Activated CD4-positive, alpha-beta T cell treated with anti-CD3 and anti-CD28 coated beads, Interleukin-2, amount 10 ng/mL, durations not matched to agents 24 days and 14 days (primary cell): ENCODE data around the gene ZNF467. TPM values are rescaled to one million over a fixed set of nuclear protein-coding genes. Genes with fewer than 3 reads are reported as not detected.

Experiments used
- DNase-seq: peaks from one replicate; pipeline ENCODE4 v3.0.0; 2022
- H3K27ac Mint-ChIP-seq: one replicate; pipeline ENCODE4 v1.8.0; 2022; ENCODE audit warnings: mild to moderate bottlenecking, mixed read lengths
- H3K27me3 Mint-ChIP-seq: one replicate; pipeline ENCODE4 v1.8.0; 2022; ENCODE audit warnings: mixed read lengths
- H3K36me3 Mint-ChIP-seq: one replicate; pipeline ENCODE4 v1.8.0; 2022; ENCODE audit warnings: low read depth, mild to moderate bottlenecking, mixed read lengths
- H3K4me1 Mint-ChIP-seq: one replicate; pipeline ENCODE4 v1.8.0; 2021; ENCODE audit warnings: mixed read lengths
- H3K4me3 Mint-ChIP-seq: one replicate; pipeline ENCODE4 v1.8.0; 2022; ENCODE audit warnings: mild to moderate bottlenecking, moderate library complexity, mixed read lengths
- H3K9me3 Mint-ChIP-seq: one replicate; pipeline ENCODE4 v1.8.0; 2021; ENCODE audit warnings: mixed read lengths
- intact Hi-C: fragments of 100-400 bp; cut with micrococcal nuclease; formaldehyde crosslinking; loops from one replicate; pipeline ENCODE4 v1.15.1; 2023
- total RNA-seq: library from RNA; stranded (reverse); gene quantifications from 2 replicates; pipeline ENCODE4 v1.2.3, GENCODE V29; 2022

Gene ZNF467
- total RNA-seq, 1 donor from 2014 or later: 0.21 TPM

DNA sequence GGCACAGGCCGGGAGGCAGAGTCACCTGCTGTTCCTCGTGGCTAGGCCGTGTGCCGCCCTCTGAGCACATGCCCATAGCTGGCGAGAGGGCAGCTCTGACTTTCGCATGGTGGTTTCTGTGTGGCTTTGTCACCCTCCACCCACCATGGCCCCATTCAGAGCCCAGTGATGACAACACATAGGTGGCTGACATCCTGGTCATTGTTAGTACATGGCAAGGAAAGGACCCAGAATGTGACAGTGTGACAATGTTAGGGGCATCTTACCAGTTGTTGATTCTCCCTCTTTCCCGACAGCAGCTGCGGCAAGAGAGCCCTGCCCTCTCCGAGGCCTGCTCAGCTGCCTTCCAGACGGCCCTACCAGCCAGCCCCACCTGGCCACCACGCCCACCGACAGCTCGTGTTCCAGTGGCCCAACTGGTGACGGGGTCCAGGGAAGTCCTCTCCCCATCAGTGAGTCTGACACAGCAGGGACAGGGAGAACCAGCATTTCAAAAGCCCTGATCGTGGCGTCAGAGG lies 52.2 kb downstream of the ZNF467 start:
- DNase-seq: no peak
- peaks cover 3% of the 10 kb centered on the region for H3K4me1 Mint-ChIP-seq
- no peaks in the 10 kb centered on the region for H3K36me3 Mint-ChIP-seq
- H3K27ac Mint-ChIP-seq: no peak overlapping the region
- no peaks in the 10 kb centered on the region for H3K27me3 Mint-ChIP-seq
- no peak overlapping the region for H3K4me3 Mint-ChIP-seq
- intact Hi-C loops: no loop called here
- H3K9me3 Mint-ChIP-seq: no peaks in the 10 kb centered on the region

DNA sequence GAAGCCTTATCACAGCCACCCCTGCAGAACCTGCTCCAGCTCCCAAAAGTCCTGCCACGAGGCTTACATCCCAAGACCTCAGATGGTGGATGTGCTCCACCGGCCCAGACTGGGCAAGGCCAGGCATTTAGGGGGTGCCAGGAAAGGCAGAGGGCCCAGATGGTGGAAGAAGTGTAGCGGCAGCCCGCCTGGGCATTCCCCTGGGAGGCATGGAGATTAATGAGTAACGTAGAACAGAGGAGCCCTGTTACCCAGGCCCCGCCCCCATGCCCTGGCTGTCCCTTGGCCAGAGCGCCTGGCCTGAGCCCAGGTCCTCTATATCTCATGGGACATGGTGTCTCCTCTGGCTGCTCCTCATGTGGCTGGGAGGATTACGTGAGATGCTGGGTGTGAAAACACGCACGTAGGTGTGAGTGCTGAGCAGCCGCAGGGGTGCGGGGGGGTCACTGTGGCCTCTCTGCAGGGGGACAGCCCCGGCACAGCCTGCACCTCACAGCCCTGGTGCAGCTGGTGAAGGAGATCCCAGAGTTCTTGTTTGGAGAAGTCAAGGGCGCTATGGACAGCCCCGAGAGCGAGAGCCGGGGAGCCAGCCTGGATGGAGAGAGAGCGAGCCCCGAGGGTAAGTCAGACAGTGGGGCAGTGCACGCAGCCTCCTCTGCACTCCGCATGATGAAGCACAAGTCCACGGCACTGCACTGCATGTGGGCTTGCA lies 52.9 kb downstream of the ZNF467 start:
- no peak overlapping the region for H3K4me3 Mint-ChIP-seq
- H3K27ac Mint-ChIP-seq: no peak overlapping the region
- no peak for DNase-seq
- no peaks in the 10 kb centered on the region for H3K9me3 Mint-ChIP-seq
- H3K36me3 Mint-ChIP-seq: no peaks in the 10 kb centered on the region
- H3K27me3 Mint-ChIP-seq: no peaks in the 10 kb centered on the region
- peaks cover 9% of the 10 kb centered on the region for H3K4me1 Mint-ChIP-seq
- intact Hi-C loops: no loop called here

DNA sequence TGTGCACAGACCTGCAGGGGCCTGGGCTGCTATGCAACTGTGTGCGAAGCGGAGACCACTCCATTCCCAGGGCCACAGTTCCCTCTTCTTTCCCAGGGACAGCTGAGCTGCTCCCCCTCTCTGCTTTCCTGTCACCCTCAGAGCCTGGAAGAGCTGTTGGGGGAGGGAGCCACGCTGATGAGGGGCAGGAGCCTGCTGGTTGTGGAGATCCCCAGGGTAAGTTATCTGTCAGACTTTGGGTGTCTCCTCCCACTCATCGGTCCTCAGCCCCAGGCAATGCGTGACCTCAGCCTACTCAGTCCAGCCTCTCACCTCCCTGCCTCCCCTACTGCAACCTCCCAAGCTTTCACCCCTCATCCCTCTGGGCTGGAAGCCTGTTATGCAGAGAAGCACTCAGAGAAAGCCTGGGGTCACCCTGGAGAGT lies 53.5 kb downstream of the ZNF467 start:
- Mint-ChIP-seq H3K27me3 (no peaks in the 10 kb centered on the region), H3K9me3 (no peaks in the 10 kb centered on the region), H3K4me3 (no peak overlapping the region), H3K4me1 (peaks cover 13% of the 10 kb centered on the region), H3K27ac (no peak overlapping the region), H3K36me3 (peaks cover 3% of the 10 kb centered on the region)
- intact Hi-C loops: loop anchor here (10.0 kb wide), 1 partner anchor 95 kb away; no protein-coding TSS in a partner anchor
- no peak for DNase-seq

DNA sequence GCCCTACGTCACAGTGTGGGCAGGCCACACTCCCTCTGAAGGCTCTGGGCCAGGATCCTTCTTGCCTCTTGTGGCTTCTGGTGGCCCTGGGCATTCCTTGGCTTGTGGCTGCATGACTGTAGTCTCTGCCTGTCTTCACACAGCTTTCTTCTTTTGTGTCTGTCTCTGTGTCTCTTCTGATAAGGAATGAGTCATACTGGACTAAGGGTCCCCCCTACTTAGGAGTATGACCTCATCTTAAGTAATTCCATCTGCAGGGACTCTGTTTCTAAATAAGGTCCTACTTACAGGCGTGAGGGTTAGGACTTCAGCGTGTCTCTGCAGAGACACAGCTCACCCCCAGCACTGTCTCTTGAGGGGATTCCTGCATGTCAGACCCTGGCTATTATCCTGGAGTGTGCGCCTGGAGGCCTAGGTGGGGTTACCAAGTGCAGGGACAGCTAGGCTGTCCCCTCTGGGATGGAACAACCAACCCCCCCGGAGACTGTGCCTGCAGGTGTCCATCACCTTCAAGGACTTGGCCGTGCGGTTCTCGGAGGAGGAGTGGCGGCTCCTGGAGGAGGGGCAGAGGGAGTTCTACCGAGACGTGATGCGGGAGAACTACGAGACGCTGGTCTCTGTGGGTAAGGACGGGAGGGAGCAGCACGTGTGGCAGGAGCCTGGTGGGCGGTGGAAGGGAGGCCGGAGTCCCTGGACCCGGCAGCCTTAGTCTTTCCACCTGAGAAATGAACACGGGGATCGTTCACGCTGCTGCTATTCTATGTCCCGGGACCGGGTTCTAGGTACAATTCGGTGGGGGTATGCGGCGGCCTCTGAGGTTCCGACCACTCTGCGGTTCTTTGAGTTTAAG lies 54.1 kb downstream of the ZNF467 start:
- DNase-seq: no peak
- Mint-ChIP-seq H3K4me1 (peaks cover 14% of the 10 kb centered on the region), H3K4me3 (no peak overlapping the region), H3K27me3 (no peaks in the 10 kb centered on the region), H3K36me3 (peaks cover 3% of the 10 kb centered on the region), H3K27ac (no peak overlapping the region), H3K9me3 (no peaks in the 10 kb centered on the region)
- intact Hi-C loops: loop anchor here (10.0 kb wide), 1 partner anchor 94 kb away; no protein-coding TSS in a partner anchor

DNA sequence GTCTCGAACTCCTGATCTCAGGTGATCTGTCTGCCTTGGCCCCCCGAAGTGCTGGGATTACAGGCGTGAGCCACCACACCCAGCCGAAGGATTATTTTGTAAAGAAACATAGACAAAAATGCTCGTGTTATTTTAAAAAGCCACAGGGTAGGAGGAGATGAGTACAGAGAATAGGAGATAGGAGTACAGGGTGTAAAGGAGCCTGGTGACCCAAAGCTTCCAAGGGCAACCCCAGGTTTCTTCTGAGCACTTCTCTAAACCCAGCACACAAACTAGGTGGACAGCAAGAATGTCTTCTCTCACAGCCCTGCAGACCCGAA lies 54.7 kb downstream of the ZNF467 start:
- intact Hi-C loops: loop anchor here (10.0 kb wide), 1 partner anchor 94 kb away; no protein-coding TSS in a partner anchor
- H3K4me1 Mint-ChIP-seq: peaks cover 17% of the 10 kb centered on the region
- peaks cover 3% of the 10 kb centered on the region for H3K36me3 Mint-ChIP-seq
- no peaks in the 10 kb centered on the region for H3K27me3 Mint-ChIP-seq
- no peaks in the 10 kb centered on the region for H3K9me3 Mint-ChIP-seq
- no peak overlapping the region for H3K4me3 Mint-ChIP-seq
- DNase-seq: no peak
- no peak overlapping the region for H3K27ac Mint-ChIP-seq

DNA sequence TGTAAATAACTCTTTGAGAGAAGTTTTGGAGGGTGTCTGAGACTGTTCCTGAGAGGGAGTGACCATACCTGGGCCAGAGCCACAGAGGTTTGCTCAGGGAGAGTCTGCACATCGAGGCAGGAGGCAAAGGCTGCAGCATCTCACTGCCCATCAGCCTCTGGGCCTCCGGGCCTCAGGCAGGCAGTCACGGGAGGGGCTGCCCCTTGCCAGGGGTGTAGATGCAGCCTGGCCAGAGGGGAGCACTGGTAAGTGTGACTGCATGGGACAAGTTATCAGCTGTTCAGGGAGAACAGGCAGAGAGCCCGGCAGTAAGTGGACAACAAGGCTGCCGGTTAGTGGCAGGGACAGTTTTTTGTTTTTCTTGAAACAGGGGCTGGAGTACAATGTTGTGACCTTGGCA lies 55.9 kb downstream of the ZNF467 start:
- peaks cover 3% of the 10 kb centered on the region for H3K36me3 Mint-ChIP-seq
- no peaks in the 10 kb centered on the region for H3K9me3 Mint-ChIP-seq
- DNase-seq: no peak
- intact Hi-C loops: loop anchor here (10.0 kb wide), 1 partner anchor 93 kb away; no protein-coding TSS in a partner anchor
- no peak overlapping the region for H3K4me3 Mint-ChIP-seq
- peak overlapping the region; percentile 41 for H3K27ac Mint-ChIP-seq
- peaks cover 17% of the 10 kb centered on the region for H3K4me1 Mint-ChIP-seq
- H3K27me3 Mint-ChIP-seq: no peaks in the 10 kb centered on the region

DNA sequence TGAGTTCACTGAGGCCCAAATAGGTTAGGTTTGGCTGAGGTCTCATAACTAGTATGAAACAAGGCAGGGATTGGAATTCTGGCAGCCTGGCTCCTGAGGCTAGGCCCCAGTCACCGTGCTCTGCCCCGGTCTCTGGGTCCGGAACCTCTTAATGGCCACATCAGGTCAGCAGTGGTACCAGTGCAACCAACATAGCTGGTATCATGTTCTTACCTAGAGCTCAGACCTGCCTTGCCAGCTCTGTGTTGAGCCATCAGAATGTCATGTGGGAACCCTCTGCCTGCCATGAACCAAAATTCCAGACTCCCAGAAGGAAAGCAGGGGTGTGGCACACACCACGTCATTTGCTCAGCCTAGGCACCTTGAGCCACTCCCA lies 56.5 kb downstream of the ZNF467 start:
- no peaks in the 10 kb centered on the region for H3K27me3 Mint-ChIP-seq
- intact Hi-C loops: loop anchor here (10.0 kb wide), 1 partner anchor 92 kb away; no protein-coding TSS in a partner anchor
- H3K27ac Mint-ChIP-seq: no peak overlapping the region
- peaks cover 3% of the 10 kb centered on the region for H3K36me3 Mint-ChIP-seq
- no peak for DNase-seq
- H3K9me3 Mint-ChIP-seq: no peaks in the 10 kb centered on the region
- peaks cover 17% of the 10 kb centered on the region for H3K4me1 Mint-ChIP-seq
- peak overlapping the region; percentile 90 for H3K4me3 Mint-ChIP-seq

DNA sequence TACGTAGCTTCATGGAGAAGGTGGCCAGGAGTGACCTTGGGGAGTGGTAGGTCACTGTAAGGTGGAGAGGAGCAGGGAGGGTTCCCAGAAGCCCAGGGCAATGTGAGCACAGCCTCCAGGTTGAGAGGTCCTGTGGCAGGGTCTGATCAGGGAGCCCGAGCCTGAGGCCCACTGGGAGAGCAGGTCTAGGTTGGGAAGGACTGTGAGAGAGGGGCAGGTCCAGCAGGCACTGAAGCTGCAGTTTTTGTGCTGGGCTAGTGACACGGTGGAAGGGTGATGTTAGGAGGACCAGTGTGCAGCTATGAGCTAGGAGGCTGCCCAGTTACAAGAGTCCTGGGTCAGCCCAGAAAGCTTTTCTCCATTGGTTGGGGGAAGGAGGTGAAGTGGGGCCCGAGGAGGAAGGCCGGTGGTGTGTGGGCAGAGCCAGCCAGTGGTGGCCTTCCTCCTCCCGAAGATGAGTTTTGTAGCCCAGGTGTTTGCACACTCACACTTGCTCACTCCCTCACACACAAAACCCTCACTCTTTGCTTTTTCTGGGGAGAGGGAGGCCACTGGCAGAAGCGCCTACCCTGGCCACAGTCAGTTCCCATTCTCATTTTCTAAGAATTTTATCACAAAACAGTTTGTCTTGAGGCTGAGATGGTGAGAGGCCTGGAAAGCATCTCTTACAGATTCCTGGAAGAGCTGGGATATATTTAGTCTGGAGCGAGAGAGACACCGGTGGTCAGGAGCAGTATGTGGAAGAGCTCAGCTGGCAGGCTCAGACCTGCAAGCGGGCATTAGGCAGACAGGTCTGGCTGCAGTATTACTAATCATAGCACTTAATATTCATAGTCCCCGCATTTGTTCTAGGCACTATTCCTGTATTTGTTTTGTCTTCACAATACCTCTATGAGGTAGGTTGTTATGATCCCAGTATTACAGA lies 57.1 kb downstream of the ZNF467 start:
- H3K36me3 Mint-ChIP-seq: peaks cover 3% of the 10 kb centered on the region

DNA sequence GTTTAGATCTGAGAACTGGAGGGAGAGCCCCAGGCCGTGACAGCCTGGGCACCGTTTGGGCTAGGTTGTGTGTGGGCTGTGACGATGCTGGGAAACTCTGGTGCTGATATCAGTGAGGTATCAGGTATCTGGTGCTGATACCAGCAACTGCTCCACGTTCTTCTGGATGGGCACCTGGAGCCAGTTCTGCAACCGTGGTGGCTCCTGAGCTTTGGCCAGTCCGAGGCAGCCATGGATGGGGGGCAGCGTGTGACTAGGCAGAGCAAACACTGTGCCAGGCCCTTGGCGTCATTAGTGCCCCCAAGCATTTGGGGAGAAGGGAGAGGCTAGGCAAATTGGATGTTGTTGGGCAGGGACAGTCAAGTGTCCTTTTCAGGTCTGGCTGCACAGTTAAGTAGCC lies 57.9 kb downstream of the ZNF467 start:
- Mint-ChIP-seq H3K4me3 (peak overlapping the region; percentile 90), H3K27ac (peak overlapping the region; percentile 64), H3K27me3 (no peaks in the 10 kb centered on the region), H3K36me3 (peaks cover 9% of the 10 kb centered on the region), H3K9me3 (peaks cover 12% of the 10 kb centered on the region), H3K4me1 (peaks cover 17% of the 10 kb centered on the region)
- no peak for DNase-seq
- intact Hi-C loops: loop anchor here (2.0 to 10.0 kb wide), 3 partner anchors 55 to 123 kb away; partner anchors contain the start of gene ZNF862

More for the DNA sequence above, 57.1 kb downstream of the ZNF467 start:
- Mint-ChIP-seq H3K27ac (peak overlapping the region; percentile 29), H3K27me3 (no peaks in the 10 kb centered on the region), H3K9me3 (peaks cover 6% of the 10 kb centered on the region), H3K4me1 (peaks cover 17% of the 10 kb centered on the region), H3K4me3 (peak overlapping the region; percentile 90)
- no peak for DNase-seq
- intact Hi-C loops: loop anchor here (10.0 kb wide), 1 partner anchor 91 kb away; no protein-coding TSS in a partner anchor

DNA sequence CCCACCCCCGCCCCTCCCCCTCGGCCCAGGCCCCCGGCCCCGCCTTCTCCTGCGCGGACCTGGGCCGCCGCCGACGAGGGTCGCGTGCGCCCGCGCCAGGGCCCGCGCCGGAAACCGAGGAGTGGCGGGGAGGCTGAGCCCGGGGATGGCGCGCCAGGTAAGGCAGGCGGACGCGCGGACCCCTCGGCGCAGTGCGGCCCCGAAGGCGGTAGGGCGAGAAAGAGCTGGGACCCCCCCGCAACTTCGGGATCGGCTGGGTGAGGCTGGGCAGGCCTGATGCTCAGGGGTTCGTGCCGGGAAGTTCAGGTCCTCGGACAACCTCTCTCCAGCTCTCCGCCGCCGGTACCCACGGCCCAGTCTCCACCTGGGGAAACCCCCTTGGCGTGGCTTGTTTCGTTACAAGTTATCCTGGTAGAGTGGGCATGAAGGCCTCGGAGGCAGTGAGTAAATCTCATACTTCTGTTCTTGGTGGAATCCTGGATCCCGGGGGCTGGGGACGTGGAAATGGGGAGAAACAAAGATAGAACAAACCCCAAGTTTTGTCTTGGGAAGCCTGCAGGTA lies 58.4 kb downstream of the ZNF467 start:
- Mint-ChIP-seq H3K27ac (peak overlapping the region; percentile 64), H3K36me3 (peaks cover 9% of the 10 kb centered on the region), H3K27me3 (no peaks in the 10 kb centered on the region), H3K9me3 (peaks cover 12% of the 10 kb centered on the region), H3K4me1 (peaks cover 17% of the 10 kb centered on the region), H3K4me3 (peak overlapping the region; percentile 90)
- DNase-seq: no peak
- intact Hi-C loops: loop anchor here (2.0 to 10.0 kb wide), 3 partner anchors 56 to 124 kb away; partner anchors contain the start of gene ZNF862
